HEK293 (cell line): Measurements from ENCODE around the gene HNRNPUL2.

Experiments
- GLIS2 ChIP-seq: fragments of 450-650 bp; formaldehyde crosslinking; IDR thresholded peaks from 2 replicates; pipeline ENCODE4 v1.5.1; 2016; ENCODE audit warnings: missing biosample characterization, missing genetic modification characterization
- IKZF3 ChIP-seq: fragments of 450-650 bp; IDR thresholded peaks from 2 replicates; pipeline ENCODE4 v1.5.0; 2018; ENCODE audit warnings: missing biosample characterization, mild to moderate bottlenecking, missing genetic modification characterization, moderate library complexity
- KLF16 ChIP-seq: fragments of 450-650 bp; formaldehyde crosslinking; IDR thresholded peaks from 2 replicates; pipeline ENCODE4 v1.5.1; 2017; ENCODE audit warnings: missing biosample characterization, missing genetic modification characterization
- KLF17 ChIP-seq: fragments of 450-650 bp; formaldehyde crosslinking; IDR thresholded peaks from 2 replicates; pipeline ENCODE4 v1.5.1; 2016; ENCODE audit warnings: missing biosample characterization, missing genetic modification characterization
- KLF9 ChIP-seq: fragments of 450-650 bp; formaldehyde crosslinking; IDR thresholded peaks from 2 replicates; pipeline ENCODE4 v1.5.1; 2016; ENCODE audit warnings: missing biosample characterization, missing genetic modification characterization, low read depth
- MEIS1 ChIP-seq: sonication (generic); formaldehyde crosslinking; IDR thresholded peaks from 2 replicates; pipeline ENCODE4 v1.8.1; 2022; ENCODE audit warnings: missing genetic modification reagents, mild to moderate bottlenecking, borderline replicate concordance
- PATZ1 ChIP-seq: fragments of 450-650 bp; formaldehyde crosslinking; IDR thresholded peaks from 2 replicates; pipeline ENCODE4 v1.5.1; 2016; ENCODE audit warnings: missing biosample characterization, missing genetic modification characterization
- ZBTB17 ChIP-seq: fragments of 450-650 bp; formaldehyde crosslinking; IDR thresholded peaks from 2 replicates; pipeline ENCODE4 v1.5.1; 2016; ENCODE audit warnings: missing biosample characterization, missing genetic modification characterization
- ZBTB20 ChIP-seq: fragments of 450-650 bp; formaldehyde crosslinking; IDR thresholded peaks from 2 replicates; pipeline ENCODE4 v1.5.1; 2016; ENCODE audit warnings: missing biosample characterization, missing genetic modification characterization
- ZBTB48 ChIP-seq: fragments of 450-650 bp; formaldehyde crosslinking; IDR thresholded peaks from 2 replicates; pipeline ENCODE4 v1.5.1; 2016; ENCODE audit warnings: missing biosample characterization, missing genetic modification characterization
- ZBTB6 ChIP-seq: fragments of 450-650 bp; formaldehyde crosslinking; IDR thresholded peaks from 2 replicates; pipeline ENCODE4 v1.5.1; 2017; ENCODE audit warnings: missing biosample characterization, missing genetic modification characterization
- ZBTB8A ChIP-seq: fragments of 450-650 bp; formaldehyde crosslinking; IDR thresholded peaks from 2 replicates; pipeline ENCODE4 v1.5.1; 2016; ENCODE audit warnings: missing biosample characterization, missing genetic modification characterization
- ZEB2 ChIP-seq: fragments of 450-650 bp; formaldehyde crosslinking; IDR thresholded peaks from 2 replicates; pipeline ENCODE4 v1.5.1; 2016; ENCODE audit warnings: missing biosample characterization, missing genetic modification characterization
- ZFHX2 ChIP-seq: fragments of 450-650 bp; formaldehyde crosslinking; conservative IDR thresholded peaks from 2 replicates; pipeline ENCODE4 v1.5.1; 2016; ENCODE audit warnings: missing biosample characterization, missing genetic modification characterization
- ZFP69B ChIP-seq: fragments of 450-650 bp; formaldehyde crosslinking; IDR thresholded peaks from 2 replicates; pipeline ENCODE4 v1.5.1; 2016; ENCODE audit warnings: missing biosample characterization, missing genetic modification characterization
- ZNF114 ChIP-seq: fragments of 450-650 bp; formaldehyde crosslinking; IDR thresholded peaks from 2 replicates; pipeline ENCODE4 v1.5.0; 2017; ENCODE audit warnings: missing biosample characterization, missing genetic modification characterization
- ZNF2 ChIP-seq: fragments of 450-650 bp; formaldehyde crosslinking; IDR thresholded peaks from 2 replicates; pipeline ENCODE4 v1.5.1; 2016; ENCODE audit warnings: missing biosample characterization, missing genetic modification characterization
- ZNF555 ChIP-seq: fragments of 450-650 bp; formaldehyde crosslinking; conservative IDR thresholded peaks from 2 replicates; pipeline ENCODE4 v1.5.1; 2017; ENCODE audit warnings: missing biosample characterization, mild to moderate bottlenecking, missing genetic modification characterization, inconsistent platforms
- ZNF596 ChIP-seq: fragments of 450-650 bp; IDR thresholded peaks from 2 replicates; pipeline ENCODE4 v1.5.0; 2018; ENCODE audit warnings: missing biosample characterization, mild to moderate bottlenecking, missing genetic modification characterization, moderate library complexity
- ZNF600 ChIP-seq: fragments of 450-650 bp; formaldehyde crosslinking; IDR thresholded peaks from 2 replicates; pipeline ENCODE4 v1.5.1; 2016; ENCODE audit warnings: missing biosample characterization, missing genetic modification characterization
- ZNF610 ChIP-seq: fragments of 450-650 bp; formaldehyde crosslinking; IDR thresholded peaks from 2 replicates; pipeline ENCODE4 v1.5.1; 2016; ENCODE audit warnings: missing biosample characterization, missing genetic modification characterization, borderline replicate concordance
- ZNF629 ChIP-seq: fragments of 450-650 bp; formaldehyde crosslinking; IDR thresholded peaks from 2 replicates; pipeline ENCODE4 v1.5.1; 2017; ENCODE audit warnings: missing biosample characterization, missing genetic modification characterization
- ZNF639 ChIP-seq: fragments of 450-650 bp; formaldehyde crosslinking; IDR thresholded peaks from 2 replicates; pipeline ENCODE4 v1.5.1; 2016; ENCODE audit warnings: missing biosample characterization, missing genetic modification characterization
- ZNF692 ChIP-seq: fragments of 450-650 bp; formaldehyde crosslinking; IDR thresholded peaks from 2 replicates; pipeline ENCODE4 v1.5.1; 2016; ENCODE audit warnings: missing biosample characterization, missing genetic modification characterization
- ZNF76 ChIP-seq: fragments of 450-650 bp; formaldehyde crosslinking; IDR thresholded peaks from 2 replicates; pipeline ENCODE4; 2016; ENCODE audit warnings: low read depth, missing biosample characterization, missing genetic modification characterization, borderline replicate concordance
- TF ChIP-seq, protein P1 (sequence below): fragments of 450-650 bp; formaldehyde crosslinking; IDR thresholded peaks from 2 replicates; pipeline ENCODE4 v1.5.1; 2016; ENCODE audit warnings: missing biosample characterization, missing genetic modification characterization, borderline replicate concordance
- TF ChIP-seq, protein P2 (sequence below): fragments of 450-650 bp; formaldehyde crosslinking; IDR thresholded peaks from 2 replicates; pipeline ENCODE4 v1.5.1; 2016; ENCODE audit warnings: missing biosample characterization, missing genetic modification characterization

The HNRNPUL2 gene

GRCh38 chr11:62678770-62679696 lies 48.2 kb downstream of the HNRNPUL2 start, which contains the start of gene UBXN1 (continued):
- TF ChIP-seq ZNF114 (tag by site-specific recombination) (no peak), ZNF2 (tag by site-specific recombination) (peak; percentile 58; the same call in 1 of the 2 replicates), ZBTB20 (tag by site-specific recombination) (peak; percentile 26; the same call in 1 of the 2 replicates), ZNF555 (tag by site-specific recombination) (no peak), ZBTB48 (tag by site-specific recombination) (peak; percentile 76), ZNF692 (tag by site-specific recombination) (peak; percentile 55; the same call in 1 of the 2 replicates), ZNF76 (tag by site-specific recombination) (peak; percentile 73; the same call in 1 of the 2 replicates), ZNF629 (tag by site-specific recombination) (peak; percentile 58; the same call in 1 of the 2 replicates), PATZ1 (tag by site-specific recombination) (peak; percentile 42; the same call in 1 of the 2 replicates), ZNF596 (tag by site-specific recombination) (peak; percentile 56; the same call in 1 of the 2 replicates), MEIS1 (CRISPR knock-in tag) (no peak), ZBTB8A (peak; percentile 94), ZNF610 (tag by site-specific recombination) (no peak), KLF9 (tag by site-specific recombination) (peak; percentile 24; the same call in 1 of the 2 replicates), ZEB2 (tag by site-specific recombination) (peak; percentile 56; the same call in 1 of the 2 replicates), ZFP69B (tag by site-specific recombination) (no peak), KLF17 (tag by site-specific recombination) (0 out of 2 replicates have a peak, but pooled peaks have one; percentile 33), ZBTB17 (peak; percentile 78), GLIS2 (tag by site-specific recombination) (peak; percentile 53; the same call in 1 of the 2 replicates), KLF16 (tag by site-specific recombination) (peak; percentile 55; the same call in 1 of the 2 replicates), ZNF600 (tag by site-specific recombination) (peak; percentile 88), ZNF639 (tag by site-specific recombination) (peak; percentile 59; the same call in 1 of the 2 replicates), ZFHX2 (peak; percentile 94), ZBTB6 (tag by site-specific recombination) (peak; percentile 87), IKZF3 (tag by site-specific recombination) (peak; percentile 62)
- TF ChIP-seq, protein P1, sequence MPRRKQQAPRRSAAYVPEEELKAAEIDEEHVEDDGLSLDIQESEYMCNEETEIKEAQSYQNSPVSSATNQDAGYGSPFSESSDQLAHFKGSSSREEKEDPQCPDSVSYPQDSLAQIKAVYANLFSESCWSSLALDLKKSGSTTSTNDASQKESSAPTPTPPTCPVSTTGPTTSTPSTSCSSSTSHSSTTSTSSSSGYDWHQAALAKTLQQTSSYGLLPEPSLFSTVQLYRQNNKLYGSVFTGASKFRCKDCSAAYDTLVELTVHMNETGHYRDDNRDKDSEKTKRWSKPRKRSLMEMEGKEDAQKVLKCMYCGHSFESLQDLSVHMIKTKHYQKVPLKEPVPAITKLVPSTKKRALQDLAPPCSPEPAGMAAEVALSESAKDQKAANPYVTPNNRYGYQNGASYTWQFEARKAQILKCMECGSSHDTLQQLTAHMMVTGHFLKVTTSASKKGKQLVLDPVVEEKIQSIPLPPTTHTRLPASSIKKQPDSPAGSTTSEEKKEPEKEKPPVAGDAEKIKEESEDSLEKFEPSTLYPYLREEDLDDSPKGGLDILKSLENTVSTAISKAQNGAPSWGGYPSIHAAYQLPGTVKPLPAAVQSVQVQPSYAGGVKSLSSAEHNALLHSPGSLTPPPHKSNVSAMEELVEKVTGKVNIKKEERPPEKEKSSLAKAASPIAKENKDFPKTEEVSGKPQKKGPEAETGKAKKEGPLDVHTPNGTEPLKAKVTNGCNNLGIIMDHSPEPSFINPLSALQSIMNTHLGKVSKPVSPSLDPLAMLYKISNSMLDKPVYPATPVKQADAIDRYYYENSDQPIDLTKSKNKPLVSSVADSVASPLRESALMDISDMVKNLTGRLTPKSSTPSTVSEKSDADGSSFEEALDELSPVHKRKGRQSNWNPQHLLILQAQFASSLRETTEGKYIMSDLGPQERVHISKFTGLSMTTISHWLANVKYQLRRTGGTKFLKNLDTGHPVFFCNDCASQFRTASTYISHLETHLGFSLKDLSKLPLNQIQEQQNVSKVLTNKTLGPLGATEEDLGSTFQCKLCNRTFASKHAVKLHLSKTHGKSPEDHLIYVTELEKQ (tag by site-specific recombination): no peak
- TF ChIP-seq, protein P2, sequence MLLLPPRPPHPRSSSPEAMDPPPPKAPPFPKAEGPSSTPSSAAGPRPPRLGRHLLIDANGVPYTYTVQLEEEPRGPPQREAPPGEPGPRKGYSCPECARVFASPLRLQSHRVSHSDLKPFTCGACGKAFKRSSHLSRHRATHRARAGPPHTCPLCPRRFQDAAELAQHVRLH (tag by site-specific recombination): peak; percentile 40; the same call in 1 of the 2 replicates
